Pons (tissue), 1 donor: ENCODE data around the gene IL5RA.

Experiments
- DNase-seq: peaks from one replicate; pipeline ENCODE4 v3.0.0-alpha.2; 2016; ENCODE audit warnings: low spot score

The IL5RA gene

GRCh38 chr3:3107181-3107580 is 3.0 kb downstream of the IL5RA start:
- no peak for DNase-seq

GRCh38 chr3:3105815-3106214 is 4.4 kb downstream of the IL5RA start:
- no peak for DNase-seq

- no peak for DNase-seq
These were observed 4.9 kb downstream of the IL5RA start for GRCh38 chr3:3105246-3105645.

GRCh38 chr3:3102751-3103150 is 7.4 kb downstream of the IL5RA start:
- no peak for DNase-seq

GRCh38 chr3:3101660-3102458 is 8.3 kb downstream of the IL5RA start:
- DNase-seq, result no peak

- no peak for DNase-seq
These were observed 12.2 kb downstream of the IL5RA start for GRCh38 chr3:3097958-3098357.

- no peak for DNase-seq
These were observed 21.2 kb downstream of the IL5RA start for GRCh38 chr3:3089017-3089416.

- DNase-seq, result no peak
These were observed 22.3 kb downstream of the IL5RA start for GRCh38 chr3:3087716-3088465.

GRCh38 chr3:3087279-3087678 is 22.9 kb downstream of the IL5RA start:
- DNase-seq, result no peak

- DNase-seq, result no peak
These were observed 23.9 kb downstream of the IL5RA start for GRCh38 chr3:3086239-3086638.

GRCh38 chr3:3085782-3086181 is 24.4 kb downstream of the IL5RA start:
- DNase-seq, result no peak

GRCh38 chr3:3084890-3085289 is 25.3 kb downstream of the IL5RA start:
- DNase-seq, result no peak

GRCh38 chr3:3082234-3082924 is 27.8 kb downstream of the IL5RA start:
- DNase-seq, result no peak

- DNase-seq, result no peak
These were observed 28.6 kb downstream of the IL5RA start for GRCh38 chr3:3081381-3082233.

GRCh38 chr3:3080309-3080708 is 29.9 kb downstream of the IL5RA start:
- DNase-seq, result no peak

GRCh38 chr3:3074551-3075257 is 35.5 kb downstream of the IL5RA start:
- DNase-seq, result no peak

GRCh38 chr3:3071136-3071535 is 39.0 kb downstream of the IL5RA start:
- no peak for DNase-seq

- DNase-seq, result no peak
These were observed 40.5 kb downstream of the IL5RA start for GRCh38 chr3:3069723-3070122.

GRCh38 chr3:3068358-3068881 is 41.8 kb downstream of the IL5RA start:
- no peak for DNase-seq

- no peak for DNase-seq
These were observed 43.3 kb downstream of the IL5RA start for GRCh38 chr3:3066910-3067309.

- DNase-seq, result no peak
These were observed 43.8 kb downstream of the IL5RA start for GRCh38 chr3:3066378-3066777.
